Measurements from ENCODE around the gene CPNE4.

CPNE4 gene

GRCh38 chr3:131735544-131735943, 299.3 kb downstream of the CPNE4 start:
- Histone ChIP-seq H3K36me3 (ENCODE audit: control insufficient read depth, low read length) (no peaks in the 10 kb centered on the region), H3K27ac (ENCODE audit: low read depth, low read length) (no peak overlapping the region), H3K27me3 (ENCODE audit: control insufficient read depth, low read length) (no peaks in the 10 kb centered on the region), H3K4me2 (ENCODE audit: low read length) (no peak overlapping the region), H3K4me3 (ENCODE audit: low read length) (no peak overlapping the region), H3K4me1 (ENCODE audit: control insufficient read depth, low read length) (no peaks in the 10 kb centered on the region), H3F3A (ENCODE audit: control insufficient read depth, insufficient read depth) (no peaks in the 10 kb centered on the region), H4K20me1 (ENCODE audit: control insufficient read depth, insufficient read depth, low read depth, low read length) (no peaks in the 10 kb centered on the region), H3K9me3 (ENCODE audit: control insufficient read depth, insufficient read depth, low read length) (no peaks in the 10 kb centered on the region), H3K9me2 (replicated peaks; ENCODE audit: control insufficient read depth, low read length) (no peaks in the 10 kb centered on the region), H3K79me2 (ENCODE audit: control insufficient read depth, low read length) (no peaks in the 10 kb centered on the region)
- TF ChIP-seq EZH2phosphoT487 (IDR thresholded peaks at IDR 0.05; ENCODE audit: borderline replicate concordance, low read length): no peak
- TF ChIP-seq, protein P1, sequence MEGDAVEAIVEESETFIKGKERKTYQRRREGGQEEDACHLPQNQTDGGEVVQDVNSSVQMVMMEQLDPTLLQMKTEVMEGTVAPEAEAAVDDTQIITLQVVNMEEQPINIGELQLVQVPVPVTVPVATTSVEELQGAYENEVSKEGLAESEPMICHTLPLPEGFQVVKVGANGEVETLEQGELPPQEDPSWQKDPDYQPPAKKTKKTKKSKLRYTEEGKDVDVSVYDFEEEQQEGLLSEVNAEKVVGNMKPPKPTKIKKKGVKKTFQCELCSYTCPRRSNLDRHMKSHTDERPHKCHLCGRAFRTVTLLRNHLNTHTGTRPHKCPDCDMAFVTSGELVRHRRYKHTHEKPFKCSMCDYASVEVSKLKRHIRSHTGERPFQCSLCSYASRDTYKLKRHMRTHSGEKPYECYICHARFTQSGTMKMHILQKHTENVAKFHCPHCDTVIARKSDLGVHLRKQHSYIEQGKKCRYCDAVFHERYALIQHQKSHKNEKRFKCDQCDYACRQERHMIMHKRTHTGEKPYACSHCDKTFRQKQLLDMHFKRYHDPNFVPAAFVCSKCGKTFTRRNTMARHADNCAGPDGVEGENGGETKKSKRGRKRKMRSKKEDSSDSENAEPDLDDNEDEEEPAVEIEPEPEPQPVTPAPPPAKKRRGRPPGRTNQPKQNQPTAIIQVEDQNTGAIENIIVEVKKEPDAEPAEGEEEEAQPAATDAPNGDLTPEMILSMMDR (IDR thresholded peaks at IDR 0.05; ENCODE audit: low read depth, low read length, poor library complexity, severe bottlenecking): no peak

DNA sequence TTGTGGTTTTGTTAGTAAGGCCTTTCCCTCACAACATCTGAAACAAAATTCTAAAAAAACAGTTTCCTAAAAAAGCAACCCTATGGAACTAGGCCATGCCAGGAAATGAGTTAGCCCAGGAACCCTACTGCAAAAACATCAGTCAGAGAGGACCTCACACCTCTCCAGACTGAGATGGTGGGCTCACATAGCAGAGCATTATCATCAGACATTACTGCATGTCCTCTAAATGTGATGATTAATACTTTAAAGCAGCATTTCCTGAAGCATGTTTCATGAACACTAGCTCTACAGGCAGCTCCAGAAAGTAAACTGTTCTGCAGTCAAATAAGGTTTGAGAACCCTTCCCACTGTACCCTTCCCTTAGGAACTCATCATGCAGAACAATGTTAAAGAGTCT, 299.7 kb downstream of the CPNE4 start:
- Histone ChIP-seq H3K4me2 (ENCODE audit: low read length) (no peak overlapping the region), H3K4me1 (ENCODE audit: control insufficient read depth, low read length) (no peaks in the 10 kb centered on the region), H3K79me2 (ENCODE audit: control insufficient read depth, low read length) (no peaks in the 10 kb centered on the region), H3K27ac (ENCODE audit: low read depth, low read length) (no peak overlapping the region), H3K9me3 (ENCODE audit: control insufficient read depth, insufficient read depth, low read length) (no peaks in the 10 kb centered on the region), H4K20me1 (ENCODE audit: control insufficient read depth, insufficient read depth, low read depth, low read length) (no peaks in the 10 kb centered on the region), H3K4me3 (ENCODE audit: low read length) (no peak overlapping the region), H3F3A (ENCODE audit: control insufficient read depth, insufficient read depth) (no peaks in the 10 kb centered on the region), H3K36me3 (ENCODE audit: control insufficient read depth, low read length) (no peaks in the 10 kb centered on the region), H3K27me3 (ENCODE audit: control insufficient read depth, low read length) (no peaks in the 10 kb centered on the region), H3K9me2 (replicated peaks; ENCODE audit: control insufficient read depth, low read length) (no peaks in the 10 kb centered on the region)
- TF ChIP-seq EZH2phosphoT487 (IDR thresholded peaks at IDR 0.05; ENCODE audit: borderline replicate concordance, low read length): no peak
- TF ChIP-seq, protein P1 (IDR thresholded peaks at IDR 0.05; ENCODE audit: low read depth, low read length, poor library complexity, severe bottlenecking): no peak

DNA sequence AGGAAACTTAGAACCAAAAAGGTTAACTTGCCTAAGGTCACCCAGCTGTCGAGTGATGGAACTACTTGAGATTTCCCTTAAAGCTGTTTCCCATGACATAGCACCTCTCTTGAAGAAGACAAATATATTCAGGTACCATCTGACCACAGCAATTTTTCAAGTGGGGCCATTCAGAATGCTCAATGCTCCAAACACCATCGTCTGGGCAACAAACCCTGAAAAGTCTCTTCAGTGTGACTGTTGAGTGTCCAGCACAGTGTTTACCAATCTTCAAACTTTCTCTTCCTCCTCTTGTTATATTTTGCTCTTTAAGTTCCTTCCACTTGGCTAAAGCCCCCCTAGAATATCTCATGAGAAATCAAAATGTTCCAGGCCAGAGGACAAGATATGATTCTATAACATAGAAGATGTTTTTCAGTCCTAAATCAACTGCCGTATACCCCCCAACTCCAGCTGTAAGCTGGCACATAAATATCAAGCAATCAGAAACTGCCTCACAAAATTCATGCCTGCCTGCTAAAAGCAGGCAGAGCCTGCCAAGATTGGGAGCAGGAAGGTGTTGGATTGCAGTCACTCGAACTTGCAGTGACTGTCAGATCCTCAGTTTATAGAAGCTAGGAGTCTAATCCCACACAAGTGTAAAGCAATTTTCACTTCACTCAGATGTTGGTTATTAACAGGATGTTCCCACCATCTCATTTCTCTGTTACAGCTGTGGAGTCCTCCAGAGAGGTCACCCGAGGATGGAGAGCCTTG, 301.6 kb downstream of the CPNE4 start:
- Histone ChIP-seq H3K27ac (ENCODE audit: low read depth, low read length) (no peak overlapping the region), H3K9me2 (replicated peaks; ENCODE audit: control insufficient read depth, low read length) (no peaks in the 10 kb centered on the region), H3K79me2 (ENCODE audit: control insufficient read depth, low read length) (no peaks in the 10 kb centered on the region), H3F3A (ENCODE audit: control insufficient read depth, insufficient read depth) (no peaks in the 10 kb centered on the region), H3K9me3 (ENCODE audit: control insufficient read depth, insufficient read depth, low read length) (no peaks in the 10 kb centered on the region), H3K4me1 (ENCODE audit: control insufficient read depth, low read length) (no peaks in the 10 kb centered on the region), H3K27me3 (ENCODE audit: control insufficient read depth, low read length) (no peaks in the 10 kb centered on the region), H3K36me3 (ENCODE audit: control insufficient read depth, low read length) (no peaks in the 10 kb centered on the region), H3K4me3 (ENCODE audit: low read length) (no peak overlapping the region), H4K20me1 (ENCODE audit: control insufficient read depth, insufficient read depth, low read depth, low read length) (no peaks in the 10 kb centered on the region), H3K4me2 (ENCODE audit: low read length) (no peak overlapping the region)
- TF ChIP-seq EZH2phosphoT487 (IDR thresholded peaks at IDR 0.05; ENCODE audit: borderline replicate concordance, low read length): no peak
- TF ChIP-seq, protein P1 (IDR thresholded peaks at IDR 0.05; ENCODE audit: low read depth, low read length, poor library complexity, severe bottlenecking): no peak

Data from DOHH2 (cell line).